ENCODE data around the gene MCC.

The MCC gene

GRCh38 chr5:113042491-113043243 lies 445.6 kb downstream of the MCC start:
- DNase-seq (ENCODE audit: low read depth in 2 of 2, low spot score in 1 of 2): no peak

- no peak for DNase-seq (ENCODE audit: low read depth in 2 of 2, low spot score in 1 of 2)
Observed at GRCh38 chr5:113040672-113041260, 447.5 kb downstream of the MCC start.

- DNase-seq (ENCODE audit: low read depth in 2 of 2, low spot score in 1 of 2): no peak
Observed at GRCh38 chr5:113039934-113040285, 448.3 kb downstream of the MCC start.

GRCh38 chr5:113039229-113039933 lies 448.9 kb downstream of the MCC start:
- DNase-seq (ENCODE audit: low read depth in 2 of 2, low spot score in 1 of 2): no peak

- DNase-seq (ENCODE audit: low read depth in 2 of 2, low spot score in 1 of 2): no peak
Observed at GRCh38 chr5:113038714-113039113, 449.5 kb downstream of the MCC start.

GRCh38 chr5:113038136-113038535 lies 450.1 kb downstream of the MCC start:
- no peak for DNase-seq (ENCODE audit: low read depth in 2 of 2, low spot score in 1 of 2)

GRCh38 chr5:113036826-113037225 lies 451.4 kb downstream of the MCC start:
- no peak for DNase-seq (ENCODE audit: low read depth in 2 of 2, low spot score in 1 of 2)

GRCh38 chr5:113036321-113036720 lies 451.9 kb downstream of the MCC start:
- no peak for DNase-seq (ENCODE audit: low read depth in 2 of 2, low spot score in 1 of 2)

GRCh38 chr5:113035096-113035495 lies 453.2 kb downstream of the MCC start:
- no peak for DNase-seq (ENCODE audit: low read depth in 2 of 2, low spot score in 1 of 2)

- no peak for DNase-seq (ENCODE audit: low read depth in 2 of 2, low spot score in 1 of 2)
Observed at GRCh38 chr5:113034182-113034773, 454.0 kb downstream of the MCC start.

GRCh38 chr5:113031557-113031956 lies 456.7 kb downstream of the MCC start:
- DNase-seq (ENCODE audit: low read depth in 2 of 2, low spot score in 1 of 2): no peak

GRCh38 chr5:113031104-113031503 lies 457.1 kb downstream of the MCC start:
- DNase-seq (ENCODE audit: low read depth in 2 of 2, low spot score in 1 of 2): no peak

- no peak for DNase-seq (ENCODE audit: low read depth in 2 of 2, low spot score in 1 of 2)
Observed at GRCh38 chr5:113029614-113030013, 458.6 kb downstream of the MCC start.

- no peak for DNase-seq (ENCODE audit: low read depth in 2 of 2, low spot score in 1 of 2)
Observed at GRCh38 chr5:113027431-113027830, 460.8 kb downstream of the MCC start.

GRCh38 chr5:113027015-113027414 lies 461.2 kb downstream of the MCC start:
- no peak for DNase-seq (ENCODE audit: low read depth in 2 of 2, low spot score in 1 of 2)

- DNase-seq (ENCODE audit: low read depth in 2 of 2, low spot score in 1 of 2): no peak
Observed at GRCh38 chr5:113026211-113026610, 462.0 kb downstream of the MCC start.

GRCh38 chr5:113025596-113025995 lies 462.7 kb downstream of the MCC start:
- DNase-seq (ENCODE audit: low read depth in 2 of 2, low spot score in 1 of 2): no peak

GRCh38 chr5:113024076-113024697 lies 464.1 kb downstream of the MCC start:
- no peak for DNase-seq (ENCODE audit: low read depth in 2 of 2, low spot score in 1 of 2)

GRCh38 chr5:113022661-113023060 lies 465.6 kb downstream of the MCC start:
- DNase-seq (ENCODE audit: low read depth in 2 of 2, low spot score in 1 of 2): no peak

- no peak for DNase-seq (ENCODE audit: low read depth in 2 of 2, low spot score in 1 of 2)
Observed at GRCh38 chr5:113020461-113021273, 467.6 kb downstream of the MCC start.

All from stimulated activated CD8-positive, alpha-beta memory T cell treated with anti-CD3 and anti-CD28 coated beads, Interleukin-4, amount 100 ng/mL, for 4 hours (primary cell).